Aorta (tissue), 5 donors: ENCODE data around the gene TNFSF15. TPM values are rescaled to one million over a fixed set of nuclear protein-coding genes. Genes with fewer than 3 reads are reported as not detected.
A peak's percentile ranks its signal among the peaks of the same experiment; 100 is the strongest.
"Not testable (repeated sequence)": the region's sequence is repeated elsewhere in the genome, so short reads cannot be mapped to it uniquely, and the experiment has no call there.

Source experiments
- ATAC-seq: fragments of 200-7000 bp; cut with Tn5 transposase; one replicate; pipeline ENCODE4 v1.9.1; 2022; ENCODE audit warnings: moderate library complexity; ENCODE audit not compliant: low FRiP score
- DNase-seq, 2 donors: peaks; one replicate each; pipeline ENCODE4 v3.0.0-alpha.2; 2020
- H3K27ac ChIP-seq, 2 donors: one replicate each; pipeline ENCODE4 v1.5.1; 2013; ENCODE audit warnings: low read length in 2 of 2, mild to moderate bottlenecking in 2 of 2, moderate library complexity in 2 of 2, control low read depth in 1 of 2, inconsistent platforms in 1 of 2, low read depth in 1 of 2
- H3K27me3 ChIP-seq, 2 donors: one replicate each; pipeline ENCODE4 v1.6.1; 2013; ENCODE audit warnings: control low read depth in 1 of 2, low read length in 1 of 2, mild to moderate bottlenecking in 1 of 2, moderate library complexity in 1 of 2; ENCODE audit not compliant: insufficient read depth in 2 of 2, control insufficient read depth in 1 of 2
- H3K36me3 ChIP-seq, 2 donors: one replicate each; pipeline ENCODE4 v1.6.1; 2013; ENCODE audit warnings: control low read depth in 1 of 2, low read length in 1 of 2, mild to moderate bottlenecking in 1 of 2; ENCODE audit not compliant: insufficient read depth in 2 of 2, control insufficient read depth in 1 of 2
- H3K4me1 ChIP-seq, 2 donors: one replicate each; pipeline ENCODE4 v1.6.1; 2013; ENCODE audit warnings: low read length in 2 of 2, control low read depth in 1 of 2, mild to moderate bottlenecking in 1 of 2, moderate library complexity in 1 of 2; ENCODE audit not compliant: insufficient read depth in 2 of 2, control insufficient read depth in 1 of 2
- H3K4me3 ChIP-seq, 2 donors: one replicate each; pipeline ENCODE4 v1.5.1; 2013; ENCODE audit warnings: low read length in 2 of 2, control low read depth in 1 of 2, mild to moderate bottlenecking in 1 of 2
- H3K9me3 ChIP-seq: one replicate; pipeline ENCODE4 v1.6.1; 2013; ENCODE audit warnings: mild to moderate bottlenecking, low read length; ENCODE audit not compliant: control insufficient read depth
- WGBS, 2 donors: extraction: QIAGEN DNeasy Blood & Tissue Kit; methylation state at CpG; one replicate each; pipeline ENCODE4 v1.1.7; 2013; 5-methylcytosine and 5-hydroxymethylcytosine counted together
- intact Hi-C, 2 donors: fragments of 100-400 bp; cut with DNase I; formaldehyde crosslinking; loops; one replicate each; pipeline versions ENCODE4 v1.14.2 to v1.15.0; 2022
- polyA plus RNA-seq, 2 donors: library from polyadenylated mRNA; stranded (reverse); fragments of 200-250 nt; gene quantifications; one replicate each; pipeline ENCODE4 v1.2.3, GENCODE V29; 2013
- total RNA-seq, 2 donors: library from RNA; stranded (reverse); fragmentation: NEBNext Ultra II Directional; extraction: Animal tissue kit (Norgen Biotek cat#: 25700); gene quantifications; one replicate each; pipeline ENCODE4 v1.2.1, GENCODE V29; 2021
- donor health status: healthy with polysubstance abuse.
- donor health status: Bipolar disorder and iron deficiency.
- donor health status: DM: no; HTN: no; CAD: no.
- donor health status: DM: no; HTN: no; CAD: no.
- donor health status: DM: yes; HTN: yes; CAD: no.

TNFSF15 gene
- total and polyA plus RNA-seq, 4 donors = 0.03 to 0.81 (median 0.33) TPM

GRCh38 chr9:114741521-114741920 is 64.3 kb downstream of the TNFSF15 start:
- DNase-seq, ATAC-seq, intact Hi-C loops, H3K27ac ChIP-seq, H3K4me1 ChIP-seq, H3K4me3 ChIP-seq, H3K9me3 ChIP-seq, H3K27me3 ChIP-seq, H3K36me3 ChIP-seq: not testable (repeated sequence)
- 71 to 77% methylated on average over 1 of the region's 1 CpG for WGBS, 2 donors

GRCh38 chr9:114738581-114739316 is 67.1 kb downstream of the TNFSF15 start:
- Histone ChIP-seq H3K27ac (no peak overlapping the region), H3K36me3 (no peaks in the 10 kb centered on the region), H3K4me1 (no peaks in the 10 kb centered on the region), H3K27me3 (peaks cover 0 to 2% of the 10 kb centered on the region in 2 donors), H3K9me3 (no peaks in the 10 kb centered on the region), H3K4me3 (no peak overlapping the region)
- WGBS, 2 donors = 24 to 26% methylated on average over 8 of the region's 8 CpGs
- peak; percentile 93 for ATAC-seq
- peak in 1 of 2 donors; percentile 80 for DNase-seq
- intact Hi-C loops = loop anchor here (2.0 to 5.0 kb wide), 5 partner anchors 76 to 784 kb away; no protein-coding TSS in a partner anchor

GRCh38 chr9:114737847-114738246 is 68.0 kb downstream of the TNFSF15 start:
- H3K4me3 ChIP-seq = no peak overlapping the region
- no peaks in the 10 kb centered on the region for H3K36me3 ChIP-seq
- no peaks in the 10 kb centered on the region for H3K9me3 ChIP-seq
- ATAC-seq = no peak
- 68 to 77% methylated on average over 4 of the region's 4 CpGs for WGBS, 2 donors
- no peaks in the 10 kb centered on the region for H3K4me1 ChIP-seq
- intact Hi-C loops = loop anchor here (2.0 to 5.0 kb wide), 5 partner anchors 76 to 784 kb away; no protein-coding TSS in a partner anchor
- DNase-seq = no peak
- H3K27me3 ChIP-seq = peaks cover 0 to 2% of the 10 kb centered on the region in 2 donors
- no peak overlapping the region for H3K27ac ChIP-seq

GRCh38 chr9:114737118-114737517 is 68.7 kb downstream of the TNFSF15 start:
- H3K4me3 ChIP-seq = no peak overlapping the region
- WGBS, 2 donors = 89 to 90% methylated on average over 3 of the region's 3 CpGs
- H3K36me3 ChIP-seq = no peaks in the 10 kb centered on the region
- DNase-seq (no peak), ATAC-seq (no peak)
- intact Hi-C loops = loop anchor here (5.0 kb wide), 3 partner anchors 75 to 785 kb away; no protein-coding TSS in a partner anchor
- H3K27ac ChIP-seq = no peak overlapping the region
- H3K4me1 ChIP-seq = no peaks in the 10 kb centered on the region
- no peaks in the 10 kb centered on the region for H3K9me3 ChIP-seq
- H3K27me3 ChIP-seq = peaks cover 0 to 2% of the 10 kb centered on the region in 2 donors

GRCh38 chr9:114735704-114736103 is 70.1 kb downstream of the TNFSF15 start:
- WGBS, 2 donors = 38 to 52% methylated on average over 4 of the region's 4 CpGs
- intact Hi-C loops = loop anchor here (5.0 kb wide), 3 partner anchors 73 to 787 kb away; no protein-coding TSS in a partner anchor
- H3K4me3 ChIP-seq = no peak overlapping the region
- H3K27ac ChIP-seq = no peak overlapping the region
- DNase-seq = no peak
- no peaks in the 10 kb centered on the region for H3K36me3 ChIP-seq
- H3K4me1 ChIP-seq = no peaks in the 10 kb centered on the region
- no peaks in the 10 kb centered on the region for H3K9me3 ChIP-seq
- peaks cover 0 to 2% of the 10 kb centered on the region in 2 donors for H3K27me3 ChIP-seq
- ATAC-seq = no peak

GRCh38 chr9:114735139-114735538 is 70.7 kb downstream of the TNFSF15 start:
- H3K9me3 ChIP-seq, H3K4me3 ChIP-seq, H3K27me3 ChIP-seq, H3K4me1 ChIP-seq, H3K27ac ChIP-seq, DNase-seq, H3K36me3 ChIP-seq, ATAC-seq: not testable (repeated sequence)
- intact Hi-C loops = loop anchor here (5.0 kb wide), 3 partner anchors 73 to 787 kb away; no protein-coding TSS in a partner anchor
- WGBS, 2 donors = 90 to 91% methylated on average over 5 of the region's 5 CpGs

Other genes starting within 250 kb of the TNFSF15 start
- 10 to 100 TPM; 55.8 to 65.4 TPM for gene ATP6V1G1, start 218.3 kb downstream of the TNFSF15 start, total RNA-seq
- gene ATP6V1G1, start 218.3 kb downstream of the TNFSF15 start, polyA plus RNA-seq = 100 to 1,000 TPM; 102 to 166 TPM
- 1 to 10 TPM; 9.1 to 9.8 TPM for gene TMEM268, start 194.7 kb downstream of the TNFSF15 start, total RNA-seq
- 1 to 10 TPM; 2.7 to 5.4 TPM for gene TMEM268, start 194.7 kb downstream of the TNFSF15 start, polyA plus RNA-seq
- gene TEX53, start 148.2 kb downstream of the TNFSF15 start, total RNA-seq = not detected
- gene TEX53, start 148.2 kb downstream of the TNFSF15 start, polyA plus RNA-seq = not detected
- gene TEX48, start 123.8 kb downstream of the TNFSF15 start, total RNA-seq = not detected
- not detected for gene TEX48, start 123.8 kb downstream of the TNFSF15 start, polyA plus RNA-seq
- gene TNFSF8, start 124.6 kb upstream of the TNFSF15 start, total RNA-seq = 1 to 10 TPM; 3.7 to 5.8 TPM
- 1 to 10 TPM in 1 of 2 donors, under 1 TPM in 1; 0.54 to 2.3 TPM for gene TNFSF8, start 124.6 kb upstream of the TNFSF15 start, polyA plus RNA-seq